Psoas muscle (tissue), 8 donors: ENCODE measurements around the gene BLOC1S4. TPM values are rescaled to one million over a fixed set of nuclear protein-coding genes. Genes with fewer than 3 reads are reported as not detected.

ENCODE experiments used
- ATAC-seq, 4 donors: fragments of 200-7000 bp; cut with Tn5 transposase; one replicate each; pipeline ENCODE4 v1.9.1; 2020; ENCODE audit warnings: moderate library complexity in 3 of 4, mild to moderate bottlenecking in 2 of 4
- DNase-seq, 2 donors: peaks; one replicate each; pipeline ENCODE4 v3.0.0-alpha.2; 2020
- H3K27ac ChIP-seq: fragments of 200-600 bp; one replicate; pipeline ENCODE4 v1.8.0; 2022
- H3K27me3 ChIP-seq, 3 donors: fragments of 200-600 bp in 1 of 3; one replicate each; pipeline versions ENCODE4 v1.6.1 to v1.8.0; 2013 to 2022; ENCODE audit warnings: low read length in 2 of 3, mild to moderate bottlenecking in 2 of 3, moderate library complexity in 1 of 3; ENCODE audit not compliant: insufficient read depth in 3 of 3
- H3K36me3 ChIP-seq, 2 donors: fragments of 200-600 bp in 1 of 2; one replicate each; pipeline versions ENCODE4 v1.6.1 to v1.8.0; 2013 to 2022; ENCODE audit warnings: low read depth in 1 of 2, mild to moderate bottlenecking in 1 of 2, moderate library complexity in 1 of 2; ENCODE audit not compliant: insufficient read depth in 1 of 2
- H3K4me1 ChIP-seq: fragments of 200-600 bp; one replicate; pipeline ENCODE4 v1.8.0; 2022
- H3K4me3 ChIP-seq: fragments of 200-600 bp; one replicate; pipeline ENCODE4 v1.8.0; 2022; ENCODE audit warnings: mild to moderate bottlenecking
- H3K9me3 ChIP-seq: fragments of 200-600 bp; one replicate; pipeline ENCODE4 v1.8.0; 2022
- WGBS, 3 donors: extraction: QIAGEN DNeasy Blood & Tissue Kit; methylation state at CpG; one replicate each; pipeline versions ENCODE4 v1.1.6 to v1.1.7; 2013; 5-methylcytosine and 5-hydroxymethylcytosine counted together
- intact Hi-C, 2 donors: fragments of 100-400 bp; cut with DNase I; formaldehyde crosslinking; loops; one replicate each; pipeline versions ENCODE4 v1.11.0 to v1.14.2; 2022
- polyA plus RNA-seq, 3 donors: library from polyadenylated mRNA; stranded (reverse); fragments of 200-250 nt; gene quantifications; one replicate each; pipeline ENCODE4 v1.2.3, GENCODE V29; 2013
- total RNA-seq, 4 donors: library from RNA; stranded (reverse); fragmentation: NEBNext Ultra II Directional in 2 of 4; extraction: Animal tissue kit (Norgen Biotek cat#: 25700) in 2 of 4; gene quantifications; one replicate each; pipeline versions ENCODE4 v1.2.1 to v1.2.4, GENCODE V29; 2021 to 2023
- TF ChIP-seq, protein P1 (sequence below): fragments of 200-600 bp; IDR thresholded peaks from one replicate; pipeline ENCODE4 v1.8.0; 2022; ENCODE audit warnings: antibody characterized with exemption
- donor health status: healthy with polysubstance abuse.
- donor health status: DM: no; HTN: no; CAD: no; lungs with moderate emphysema.
- donor health status: Bipolar disorder and iron deficiency.
- donor health status: healthy.
- donor health status: DM: yes; HTN: yes; CAD: no.
- donor health status: DM: no; HTN: no; CAD: no.
- donor health status: DM: no; HTN: no; CAD: no.
- donor health status: DM: yes; HTN: yes; CAD: no.

Gene BLOC1S4
- total and polyA plus RNA-seq, 7 donors: 7.6 to 15.0 (median 13.4) TPM

DNA sequence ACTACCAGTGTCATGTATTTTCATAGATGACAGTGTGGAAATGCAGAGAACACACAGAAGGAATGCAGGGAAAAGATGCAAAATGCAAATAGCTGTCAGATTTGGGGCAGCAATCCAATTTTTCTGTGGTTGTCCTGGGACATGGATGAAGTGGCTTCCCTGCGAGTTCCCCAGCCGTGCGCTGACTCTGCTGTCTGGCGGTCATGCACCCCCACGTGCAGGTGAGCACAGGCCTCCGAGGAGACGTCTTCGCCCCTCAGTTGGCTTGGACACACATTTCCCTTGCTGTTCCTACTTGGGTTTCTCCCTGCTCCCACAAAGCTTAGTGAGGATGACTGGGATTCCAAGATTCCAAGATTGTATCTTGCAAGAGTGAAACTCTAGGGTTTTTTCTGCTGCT lies 24.4 kb downstream of the BLOC1S4 start:
- intact Hi-C loops: no loop called here
- Histone ChIP-seq H3K4me3 (no peak overlapping the region), H3K9me3 (no peaks in the 10 kb centered on the region), H3K36me3 (no peaks in the 10 kb centered on the region), H3K27ac (no peak overlapping the region), H3K4me1 (no peaks in the 10 kb centered on the region), H3K27me3 (no peaks in the 10 kb centered on the region)
- WGBS, 3 donors: 77 to 90% (median 87%) methylated on average over 8 of the region's 8 CpGs
- ATAC-seq (no peak), DNase-seq (no peak)
- TF ChIP-seq, protein P1, sequence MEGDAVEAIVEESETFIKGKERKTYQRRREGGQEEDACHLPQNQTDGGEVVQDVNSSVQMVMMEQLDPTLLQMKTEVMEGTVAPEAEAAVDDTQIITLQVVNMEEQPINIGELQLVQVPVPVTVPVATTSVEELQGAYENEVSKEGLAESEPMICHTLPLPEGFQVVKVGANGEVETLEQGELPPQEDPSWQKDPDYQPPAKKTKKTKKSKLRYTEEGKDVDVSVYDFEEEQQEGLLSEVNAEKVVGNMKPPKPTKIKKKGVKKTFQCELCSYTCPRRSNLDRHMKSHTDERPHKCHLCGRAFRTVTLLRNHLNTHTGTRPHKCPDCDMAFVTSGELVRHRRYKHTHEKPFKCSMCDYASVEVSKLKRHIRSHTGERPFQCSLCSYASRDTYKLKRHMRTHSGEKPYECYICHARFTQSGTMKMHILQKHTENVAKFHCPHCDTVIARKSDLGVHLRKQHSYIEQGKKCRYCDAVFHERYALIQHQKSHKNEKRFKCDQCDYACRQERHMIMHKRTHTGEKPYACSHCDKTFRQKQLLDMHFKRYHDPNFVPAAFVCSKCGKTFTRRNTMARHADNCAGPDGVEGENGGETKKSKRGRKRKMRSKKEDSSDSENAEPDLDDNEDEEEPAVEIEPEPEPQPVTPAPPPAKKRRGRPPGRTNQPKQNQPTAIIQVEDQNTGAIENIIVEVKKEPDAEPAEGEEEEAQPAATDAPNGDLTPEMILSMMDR: no peak

DNA sequence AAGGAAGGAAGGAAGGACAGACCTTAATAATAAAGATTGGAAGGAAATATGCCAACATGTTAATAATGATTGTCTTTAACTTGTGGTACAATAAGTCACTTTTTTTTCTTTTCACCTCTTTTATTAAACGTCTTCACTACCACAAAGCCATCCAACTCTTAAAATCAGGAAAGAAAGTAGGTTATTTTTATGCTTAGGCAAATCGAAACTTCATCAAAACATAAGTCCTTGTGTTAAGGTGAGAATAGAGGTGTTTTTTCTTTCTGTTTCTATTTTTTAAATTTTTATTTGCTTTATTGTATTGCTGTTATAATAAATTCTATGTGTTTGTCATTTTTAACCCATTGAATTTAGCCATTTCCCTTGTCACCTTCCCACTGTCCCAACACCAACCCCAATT lies 26.5 kb downstream of the BLOC1S4 start:
- no peak overlapping the region for H3K27ac ChIP-seq
- H3K27me3 ChIP-seq: no peaks in the 10 kb centered on the region
- intact Hi-C loops: no loop called here
- TF ChIP-seq, protein P1: no peak
- no peaks in the 10 kb centered on the region for H3K36me3 ChIP-seq
- no peak overlapping the region for H3K4me3 ChIP-seq
- no peak for ATAC-seq
- no peak for DNase-seq
- no peaks in the 10 kb centered on the region for H3K4me1 ChIP-seq
- no peaks in the 10 kb centered on the region for H3K9me3 ChIP-seq
- WGBS, 3 donors: 71 to 91% (median 78%) methylated on average over 2 of the region's 2 CpGs

- WGBS, 3 donors: 74 to 84% (median 75%) methylated on average over 11 of the region's 11 CpGs
- DNase-seq: no peak
- Histone ChIP-seq H3K9me3 (no peaks in the 10 kb centered on the region), H3K27ac (no peak overlapping the region), H3K4me3 (no peak overlapping the region), H3K36me3 (no peaks in the 10 kb centered on the region), H3K27me3 (no peaks in the 10 kb centered on the region), H3K4me1 (no peaks in the 10 kb centered on the region)
- intact Hi-C loops: no loop called here
- peak in 1 of 4 donors; percentile 14 for ATAC-seq
- TF ChIP-seq, protein P1: no peak
Observed at GRCh38 chr4:6742989-6743388, 27.0 kb downstream of the BLOC1S4 start.

GRCh38 chr4:6746721-6747293 lies 30.8 kb downstream of the BLOC1S4 start:
- 41 to 50% (median 43%) methylated on average over 18 to 20 of the region's 20 CpGs for WGBS, 3 donors
- H3K36me3 ChIP-seq: no peaks in the 10 kb centered on the region
- intact Hi-C loops: no loop called here

More at GRCh38 chr4:6746721-6747293, 30.8 kb downstream of the BLOC1S4 start:
- ATAC-seq (no peak), DNase-seq (no peak)
- Histone ChIP-seq H3K4me1 (peaks cover 8% of the 10 kb centered on the region), H3K27ac (no peak overlapping the region), H3K4me3 (no peak overlapping the region), H3K27me3 (no peaks in the 10 kb centered on the region), H3K9me3 (no peaks in the 10 kb centered on the region)
- TF ChIP-seq, protein P1: no peak
